Subcutaneous adipose tissue (tissue), 4 donors: Measurements from ENCODE around the gene ASCC2. TPM values are rescaled to one million over a fixed set of nuclear protein-coding genes. Genes with fewer than 3 reads are reported as not detected.

Experiments
- total RNA-seq, 4 donors: library from RNA; depleted of rRNA; stranded (reverse); fragments of >200 nt; gene quantifications; one replicate each; pipeline ENCODE4 v1.1.0, GENCODE V29; 2016
- TF ChIP-seq, protein P1 (sequence below): fragments of 450-650 bp; IDR thresholded peaks from one replicate; pipeline ENCODE4 v1.5.1; 2016; ENCODE audit warnings: low read depth, mild to moderate bottlenecking, control low read depth, antibody characterized with exemption, moderate library complexity

ASCC2 gene
- total RNA-seq, 4 donors from 2014 or later, result 37.7 to 113 (median 64.8) TPM

DNA sequence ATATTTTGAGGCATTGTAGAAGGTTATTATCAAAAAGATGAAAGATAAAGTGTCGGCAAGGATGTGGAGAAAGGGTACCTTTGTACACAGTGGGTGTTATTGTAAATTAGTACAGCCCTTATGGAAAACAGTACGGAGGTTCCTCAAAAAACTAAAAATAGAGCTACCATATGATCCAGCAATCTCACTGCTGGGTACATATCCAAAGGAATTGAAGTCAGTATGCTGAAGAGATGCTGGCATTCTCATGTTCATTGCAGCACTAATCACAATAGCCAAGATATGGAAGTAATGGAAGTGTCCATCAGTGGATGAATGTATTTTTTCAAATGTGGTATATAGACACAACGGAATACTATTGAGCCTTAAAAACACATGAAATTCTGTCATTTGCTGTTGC is 29.8 kb upstream of the ASCC2 start:
- TF ChIP-seq, protein P1, sequence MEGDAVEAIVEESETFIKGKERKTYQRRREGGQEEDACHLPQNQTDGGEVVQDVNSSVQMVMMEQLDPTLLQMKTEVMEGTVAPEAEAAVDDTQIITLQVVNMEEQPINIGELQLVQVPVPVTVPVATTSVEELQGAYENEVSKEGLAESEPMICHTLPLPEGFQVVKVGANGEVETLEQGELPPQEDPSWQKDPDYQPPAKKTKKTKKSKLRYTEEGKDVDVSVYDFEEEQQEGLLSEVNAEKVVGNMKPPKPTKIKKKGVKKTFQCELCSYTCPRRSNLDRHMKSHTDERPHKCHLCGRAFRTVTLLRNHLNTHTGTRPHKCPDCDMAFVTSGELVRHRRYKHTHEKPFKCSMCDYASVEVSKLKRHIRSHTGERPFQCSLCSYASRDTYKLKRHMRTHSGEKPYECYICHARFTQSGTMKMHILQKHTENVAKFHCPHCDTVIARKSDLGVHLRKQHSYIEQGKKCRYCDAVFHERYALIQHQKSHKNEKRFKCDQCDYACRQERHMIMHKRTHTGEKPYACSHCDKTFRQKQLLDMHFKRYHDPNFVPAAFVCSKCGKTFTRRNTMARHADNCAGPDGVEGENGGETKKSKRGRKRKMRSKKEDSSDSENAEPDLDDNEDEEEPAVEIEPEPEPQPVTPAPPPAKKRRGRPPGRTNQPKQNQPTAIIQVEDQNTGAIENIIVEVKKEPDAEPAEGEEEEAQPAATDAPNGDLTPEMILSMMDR, result no peak

DNA sequence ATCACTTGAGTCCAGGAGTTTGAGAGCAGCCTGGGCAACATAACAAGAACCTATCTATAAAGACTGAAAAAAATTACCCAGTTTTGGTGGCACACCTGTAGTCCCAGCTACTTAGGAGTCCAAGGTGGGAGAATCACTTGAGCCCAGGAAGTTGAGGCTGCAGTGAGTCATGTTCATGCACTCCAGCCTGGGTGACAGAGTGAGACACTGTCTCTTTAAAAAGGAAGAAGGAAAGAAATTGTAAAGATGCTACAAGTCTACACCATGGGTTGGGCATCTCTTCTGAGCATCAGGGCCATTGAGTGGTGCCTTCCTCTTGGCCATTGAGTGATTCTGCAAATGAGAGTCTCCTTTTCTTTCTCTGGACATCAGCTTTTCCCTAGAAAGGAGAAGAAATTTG is 29.2 kb upstream of the ASCC2 start:
- TF ChIP-seq, protein P1, result no peak

DNA sequence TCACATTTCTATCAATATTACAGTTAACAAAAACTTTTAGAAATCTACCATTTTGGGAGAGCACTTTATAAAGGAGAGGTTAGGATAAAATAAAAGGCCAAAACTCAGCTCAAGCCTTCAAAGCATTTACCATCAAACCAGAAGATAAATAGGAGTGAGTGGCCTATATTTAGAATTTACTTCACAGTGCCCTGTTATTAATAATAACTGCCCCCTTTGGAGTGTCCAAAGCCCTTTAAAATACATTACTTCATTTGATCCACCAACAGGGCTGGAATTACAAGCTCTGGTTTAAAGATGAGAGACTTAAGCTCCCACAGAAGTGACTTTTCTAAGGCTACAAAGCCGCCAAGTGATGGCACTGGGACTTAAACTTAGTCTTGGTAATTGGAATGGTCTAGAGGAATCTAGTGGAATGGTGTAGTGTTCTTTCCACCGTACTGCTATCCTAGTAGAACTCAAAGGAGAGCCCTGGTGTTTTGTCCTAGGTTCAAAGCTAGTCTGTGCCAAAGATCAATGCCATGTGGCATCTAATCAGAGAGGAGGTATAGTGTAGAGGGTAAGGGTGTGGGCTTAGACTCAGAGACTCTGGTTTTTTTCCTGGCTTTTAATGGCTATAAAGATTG is 23.7 kb upstream of the ASCC2 start:
- TF ChIP-seq, protein P1, result no peak

DNA sequence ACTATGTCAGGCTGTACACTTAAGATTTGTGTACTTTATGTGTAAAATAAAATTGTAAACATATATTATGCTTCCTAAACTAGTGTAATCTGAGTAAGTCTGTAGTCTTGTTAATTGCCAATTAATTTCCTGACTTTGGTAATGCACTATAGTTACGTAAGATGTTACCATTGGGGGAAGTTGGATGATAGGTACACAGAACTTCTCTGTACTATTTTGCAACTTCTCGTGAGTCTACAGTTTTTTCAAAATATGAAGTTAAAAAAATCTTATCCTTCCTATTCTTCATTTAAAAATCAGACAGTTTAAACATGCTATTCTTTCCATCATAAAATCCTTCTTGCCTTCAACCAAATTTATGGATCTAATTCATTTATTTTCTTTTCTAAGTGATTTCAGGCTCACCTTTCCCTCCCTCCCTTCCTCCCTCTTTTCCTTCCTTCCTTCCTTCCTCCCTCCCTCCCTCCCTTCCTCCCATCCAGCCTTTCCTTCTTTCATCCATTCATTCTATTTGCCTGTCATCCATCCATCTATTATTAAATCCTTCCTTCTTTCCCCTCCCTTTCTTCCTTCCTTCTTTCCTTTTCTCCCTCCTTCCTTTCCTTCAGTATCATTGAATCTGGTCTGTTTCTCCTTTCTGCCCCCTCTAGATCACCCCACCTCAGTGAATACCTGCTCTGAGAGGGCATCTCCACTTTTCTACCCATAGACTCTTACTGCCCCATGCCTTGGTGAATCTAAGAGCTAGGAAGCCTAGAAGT is 22.1 kb upstream of the ASCC2 start:
- TF ChIP-seq, protein P1, result no peak

DNA sequence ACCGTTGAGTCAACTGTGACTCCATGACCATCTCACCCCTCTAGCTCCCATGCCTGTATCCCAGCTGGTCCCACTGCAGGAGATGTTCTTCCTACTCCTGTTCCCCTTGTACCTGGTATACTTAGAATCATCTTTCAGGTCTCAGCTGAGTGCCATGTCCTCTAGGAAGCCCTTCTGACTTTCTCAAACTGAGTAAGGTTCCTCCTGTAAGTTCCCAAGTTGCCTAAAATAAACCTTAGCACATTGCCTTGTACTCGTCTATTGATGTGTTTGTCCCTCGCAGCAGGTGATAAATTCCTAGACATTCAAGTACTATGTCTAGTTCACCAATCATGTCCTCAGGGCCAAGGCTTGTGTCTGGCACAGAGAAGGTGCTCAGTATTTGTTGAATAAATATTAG is 18.4 kb upstream of the ASCC2 start:
- TF ChIP-seq, protein P1, result no peak

DNA sequence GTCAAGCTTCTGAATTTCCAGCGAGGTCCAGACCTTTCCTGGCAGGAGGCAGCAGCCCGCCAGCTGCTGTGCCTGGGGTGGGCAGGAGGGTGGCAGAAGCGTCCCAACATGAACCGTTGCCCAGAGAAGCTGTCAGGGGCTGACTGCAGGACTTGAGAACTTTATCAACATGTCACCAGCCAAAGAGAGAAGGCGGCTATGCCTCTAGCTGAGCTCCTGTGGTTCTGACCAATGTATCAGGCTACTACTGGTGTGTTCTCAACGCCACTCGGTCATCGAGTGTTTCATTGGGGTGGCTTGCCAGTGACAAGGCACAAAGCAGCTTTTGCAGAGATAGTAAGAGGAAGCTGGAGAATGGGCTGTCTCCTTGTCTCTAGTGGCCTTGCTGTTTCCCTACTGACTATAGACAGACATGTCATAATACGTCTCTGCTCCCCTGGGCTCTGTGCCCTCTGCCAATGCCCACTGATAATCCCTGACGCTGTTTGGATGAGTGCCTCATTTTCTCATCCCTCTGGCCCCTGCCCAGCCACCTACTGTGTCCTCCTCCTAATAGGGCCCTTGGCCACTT is 17.6 kb upstream of the ASCC2 start:
- TF ChIP-seq, protein P1, result no peak

DNA sequence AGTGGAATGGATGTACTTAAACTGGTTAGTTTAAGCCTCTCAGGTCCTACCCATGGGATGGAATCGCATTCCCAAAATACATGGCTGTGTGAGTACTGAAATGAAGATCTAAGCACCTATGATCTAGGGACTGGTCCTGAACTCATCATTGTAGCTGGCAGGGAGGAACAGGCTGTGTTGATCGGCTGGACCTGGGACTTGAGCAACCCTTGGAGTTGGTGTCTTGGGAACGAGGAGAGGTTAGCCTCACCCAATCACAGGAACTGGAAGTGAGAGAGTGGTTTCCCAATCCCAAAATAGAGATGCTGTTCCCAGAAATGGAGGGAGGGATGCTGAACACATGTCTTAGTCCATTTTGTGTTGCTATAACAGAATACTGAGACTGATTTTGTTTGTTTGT is 16.4 kb upstream of the ASCC2 start:
- TF ChIP-seq, protein P1, result no peak
